Daoy (cell line): Measurements from ENCODE around the gene ZBTB6. TPM values are rescaled to one million over a fixed set of nuclear protein-coding genes. Genes with fewer than 3 reads are reported as not detected.

Experiments
- total RNA-seq: library from RNA; depleted of rRNA; stranded (reverse); fragments of >200 nt; shearing (Covaris generic); gene quantifications from 2 replicates; pipeline ENCODE4 v1.2.3, GENCODE V29; 2014; rRNA removed

The ZBTB6 gene
- total RNA-seq, 1 experiment from 2014 or later = 14.0 TPM

Other genes starting within 250 kb of the ZBTB6 start
- not detected in 2 replicates for gene OR1L3, start 238.2 kb downstream of the ZBTB6 start, total RNA-seq
- gene OR1L4, start 189.3 kb downstream of the ZBTB6 start, total RNA-seq = not detected in 2 replicates
- gene OR1L6, start 171.0 kb downstream of the ZBTB6 start, total RNA-seq = not detected in 2 replicates
- not detected in 2 replicates for gene OR5C1, start 124.4 kb downstream of the ZBTB6 start, total RNA-seq
- not detected in 2 replicates for gene OR1K1, start 113.2 kb downstream of the ZBTB6 start, total RNA-seq
- 39.7 and 41.4 TPM in 2 replicates for gene PDCL, start 84.7 kb downstream of the ZBTB6 start, total RNA-seq
- 35.9 and 36.3 TPM in 2 replicates for gene RC3H2, start 8.0 kb downstream of the ZBTB6 start, total RNA-seq
- 3.0 and 6.4 TPM in 2 replicates for gene ZBTB26, start 18.2 kb upstream of the ZBTB6 start, total RNA-seq
- gene RABGAP1, start 27.7 kb upstream of the ZBTB6 start, total RNA-seq = 13.7 and 19.1 TPM in 2 replicates
- not detected in 2 replicates for gene GPR21, start 120.3 kb upstream of the ZBTB6 start, total RNA-seq